ENCODE results near the gene PATL1. TPM values are rescaled to one million over a fixed set of nuclear protein-coding genes. Genes with fewer than 3 reads are reported as not detected.
A peak's percentile ranks its signal among the peaks of the same experiment; 100 is the strongest.
"Not testable (repeated sequence)": the region's sequence is repeated elsewhere in the genome, so short reads cannot be mapped to it uniquely, and the experiment has no call there.

Gene PATL1
- total RNA-seq, 1 donor from 2014 or later = 71.2 TPM

DNA sequence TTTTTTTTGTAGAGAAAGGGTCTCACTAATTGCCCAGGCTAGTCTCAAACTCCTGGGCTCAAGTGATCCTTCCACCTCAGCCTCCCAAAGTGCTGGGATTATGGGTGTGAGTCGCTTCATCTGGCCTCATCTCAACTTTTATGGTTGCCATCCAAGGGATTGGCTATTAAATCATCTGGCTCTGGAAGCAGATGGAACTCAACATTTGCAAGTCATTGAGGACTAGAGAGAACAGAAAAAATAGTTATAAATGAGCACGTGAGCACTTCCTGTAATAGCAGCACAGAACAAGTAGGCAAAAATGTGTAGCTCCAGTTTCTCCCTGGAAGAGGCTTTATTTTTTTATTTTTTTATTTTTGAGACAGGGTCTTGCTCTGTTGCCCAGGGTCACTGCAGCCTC, 22.3 kb upstream of the PATL1 start:
- peaks cover 18% of the 10 kb centered on the region for H3K27me3 Mint-ChIP-seq (ENCODE audit: low read depth)
- no peak overlapping the region for H3K27ac Mint-ChIP-seq
- no peak for DNase-seq (ENCODE audit: low spot score)
- H3K36me3 Mint-ChIP-seq (ENCODE audit: low read depth) = no peaks in the 10 kb centered on the region
- intact Hi-C loops (cut with micrococcal nuclease) = no loop called here
- H3K4me1 Mint-ChIP-seq (ENCODE audit: low read depth) = no peaks in the 10 kb centered on the region
- H3K9me3 Mint-ChIP-seq = peaks cover 14% of the 10 kb centered on the region
- H3K4me3 Mint-ChIP-seq (ENCODE audit: low read depth) = no peak overlapping the region

DNA sequence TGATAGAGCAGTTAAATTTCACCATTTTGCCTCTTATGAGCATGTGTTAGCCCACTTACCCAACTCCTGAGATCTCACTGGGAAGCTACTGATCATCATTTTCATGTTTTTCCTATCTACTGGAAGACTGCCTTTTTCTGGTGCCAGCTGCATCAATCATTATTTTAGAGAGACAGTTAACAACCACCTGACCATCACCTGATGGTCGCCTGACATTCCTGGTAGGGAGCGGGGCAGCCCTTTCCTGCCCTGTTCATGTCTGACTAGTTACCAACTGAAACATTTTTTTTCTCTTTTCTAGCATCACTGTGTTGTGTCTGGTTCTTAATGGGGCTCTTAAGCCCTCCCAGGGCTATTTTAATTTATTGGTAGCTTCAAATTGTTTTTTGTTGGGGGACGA, 20.2 kb upstream of the PATL1 start:
- Mint-ChIP-seq H3K4me3 (ENCODE audit: low read depth) (no peak overlapping the region), H3K27ac (no peak overlapping the region), H3K9me3 (peaks cover 14% of the 10 kb centered on the region), H3K36me3 (ENCODE audit: low read depth) (no peaks in the 10 kb centered on the region), H3K4me1 (ENCODE audit: low read depth) (no peaks in the 10 kb centered on the region), H3K27me3 (ENCODE audit: low read depth) (peaks cover 20% of the 10 kb centered on the region)
- DNase-seq (ENCODE audit: low spot score) = no peak
- intact Hi-C loops (cut with micrococcal nuclease) = no loop called here

DNA sequence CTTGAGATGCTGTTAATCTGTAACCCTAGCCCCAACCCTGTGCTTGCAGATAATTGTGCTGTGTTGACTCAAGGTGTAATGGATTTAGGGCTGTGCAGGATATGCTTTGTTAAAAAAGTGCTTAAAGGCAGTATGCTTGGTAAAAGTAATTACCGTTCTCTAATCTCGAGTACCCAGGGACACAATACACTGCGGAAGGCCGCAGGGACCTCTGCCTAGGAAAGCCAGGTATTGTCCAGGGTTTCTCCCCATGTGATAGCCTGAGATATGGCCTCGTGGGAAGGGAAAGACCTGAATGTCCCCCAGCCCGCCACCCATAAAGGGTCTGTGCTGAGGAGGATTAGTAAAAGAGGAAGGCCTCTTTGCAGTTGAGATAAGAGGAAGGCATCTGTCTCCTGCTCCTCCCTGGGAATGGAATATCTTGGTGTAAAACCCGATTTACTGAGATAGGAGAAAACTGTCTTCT, 12.5 kb upstream of the PATL1 start:
- H3K4me3 Mint-ChIP-seq (ENCODE audit: low read depth); H3K9me3 Mint-ChIP-seq; intact Hi-C loops (cut with micrococcal nuclease); DNase-seq (ENCODE audit: low spot score); H3K36me3 Mint-ChIP-seq (ENCODE audit: low read depth); H3K4me1 Mint-ChIP-seq (ENCODE audit: low read depth); H3K27ac Mint-ChIP-seq: not testable (repeated sequence)
- peaks cover 16% of the 10 kb centered on the region for H3K27me3 Mint-ChIP-seq (ENCODE audit: low read depth)

DNA sequence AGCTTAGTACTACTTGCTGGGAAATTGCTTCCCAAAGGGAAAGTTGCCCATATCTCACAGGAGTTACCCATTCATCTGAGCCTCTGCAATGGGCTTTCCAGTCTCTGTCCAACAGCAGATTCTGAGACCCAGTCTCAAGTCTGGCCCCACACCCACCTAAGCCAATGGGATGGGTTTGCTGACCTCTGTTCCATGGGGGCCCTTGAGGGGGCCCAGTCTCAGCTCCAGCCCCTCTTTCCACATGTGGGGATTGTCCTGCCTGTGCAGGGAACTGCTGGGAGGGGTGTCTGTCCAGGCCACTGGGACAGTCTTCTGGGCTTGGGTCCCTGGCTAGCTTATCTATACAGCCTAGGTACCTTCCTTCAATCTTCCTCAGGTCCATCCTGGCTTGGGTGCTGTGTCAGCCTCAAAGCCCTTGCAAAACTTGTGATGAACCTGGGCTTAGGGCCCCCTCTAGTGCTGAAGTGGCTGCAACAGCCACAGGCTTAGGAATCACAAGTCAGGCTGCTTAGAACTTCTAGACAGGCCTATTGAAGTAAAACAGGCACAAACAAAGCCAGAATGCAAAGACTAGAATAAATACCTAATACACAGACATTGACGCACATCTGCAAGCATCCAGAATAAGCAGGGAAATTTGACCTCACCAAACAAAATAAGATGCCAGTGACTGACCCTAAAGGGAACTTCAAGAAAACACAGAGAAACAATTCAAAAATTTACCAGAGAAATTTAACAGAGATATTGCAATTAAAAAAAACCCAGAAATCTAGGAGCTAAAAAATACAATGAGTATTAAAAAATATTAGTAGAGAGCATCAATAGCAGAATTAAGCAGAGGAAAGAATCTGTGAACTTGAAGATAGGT, 11.7 kb upstream of the PATL1 start:
- intact Hi-C loops (cut with micrococcal nuclease) = loop anchor here (1.0 kb wide), 1 partner anchor 143 kb away; no protein-coding TSS in a partner anchor
- H3K4me1 Mint-ChIP-seq (ENCODE audit: low read depth) = peaks cover 2% of the 10 kb centered on the region
- no peaks in the 10 kb centered on the region for H3K36me3 Mint-ChIP-seq (ENCODE audit: low read depth)
- peak; percentile 40 for DNase-seq (ENCODE audit: low spot score)
- H3K27me3 Mint-ChIP-seq (ENCODE audit: low read depth) = peaks cover 12% of the 10 kb centered on the region
- no peak overlapping the region for H3K27ac Mint-ChIP-seq
- no peak overlapping the region for H3K4me3 Mint-ChIP-seq (ENCODE audit: low read depth)
- no peaks in the 10 kb centered on the region for H3K9me3 Mint-ChIP-seq

DNA sequence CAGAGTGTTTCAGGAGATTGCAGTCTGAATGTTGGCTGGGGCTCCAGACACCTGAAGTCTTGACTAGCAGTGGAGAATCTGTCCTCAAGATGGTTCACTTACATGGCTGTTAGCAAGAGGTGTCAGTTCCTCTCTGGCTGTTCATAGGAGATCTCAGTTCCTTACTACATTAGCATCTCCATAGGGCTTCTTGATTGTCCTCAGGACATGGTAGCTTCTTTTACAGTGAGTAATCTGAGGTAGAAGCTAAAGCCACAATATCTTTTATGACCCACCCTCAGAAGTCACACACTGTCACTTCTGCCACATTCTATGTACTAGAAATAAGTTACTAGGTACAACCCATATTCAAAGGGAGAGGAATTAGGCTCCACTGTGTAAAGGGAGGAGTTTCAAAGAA, 10.5 kb upstream of the PATL1 start:
- intact Hi-C loops (cut with micrococcal nuclease) = no loop called here
- Mint-ChIP-seq H3K27ac (no peak overlapping the region), H3K4me1 (ENCODE audit: low read depth) (peaks cover 4% of the 10 kb centered on the region), H3K4me3 (ENCODE audit: low read depth) (no peak overlapping the region), H3K27me3 (ENCODE audit: low read depth) (peaks cover 9% of the 10 kb centered on the region), H3K9me3 (no peaks in the 10 kb centered on the region), H3K36me3 (ENCODE audit: low read depth) (no peaks in the 10 kb centered on the region)
- no peak for DNase-seq (ENCODE audit: low spot score)

DNA sequence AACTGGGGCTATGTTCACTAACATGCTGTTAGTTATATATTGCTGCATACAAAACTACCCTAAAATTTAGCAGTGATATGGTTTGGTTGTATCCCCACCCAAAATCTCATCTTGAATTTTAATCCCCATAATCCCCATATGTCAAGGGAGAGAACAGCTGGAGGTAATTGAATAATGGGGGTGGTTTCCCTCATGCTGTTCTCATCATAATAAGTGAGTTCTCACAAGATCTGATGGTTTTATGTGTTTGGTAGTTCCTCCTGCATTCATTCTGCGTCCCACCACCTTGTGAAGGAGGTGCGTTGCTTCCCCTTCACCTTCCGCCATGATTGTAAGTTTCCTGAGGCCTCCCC, 10.0 kb upstream of the PATL1 start:
- H3K27ac Mint-ChIP-seq = no peak overlapping the region
- intact Hi-C loops (cut with micrococcal nuclease) = no loop called here
- peaks cover 6% of the 10 kb centered on the region for H3K27me3 Mint-ChIP-seq (ENCODE audit: low read depth)

DNA sequence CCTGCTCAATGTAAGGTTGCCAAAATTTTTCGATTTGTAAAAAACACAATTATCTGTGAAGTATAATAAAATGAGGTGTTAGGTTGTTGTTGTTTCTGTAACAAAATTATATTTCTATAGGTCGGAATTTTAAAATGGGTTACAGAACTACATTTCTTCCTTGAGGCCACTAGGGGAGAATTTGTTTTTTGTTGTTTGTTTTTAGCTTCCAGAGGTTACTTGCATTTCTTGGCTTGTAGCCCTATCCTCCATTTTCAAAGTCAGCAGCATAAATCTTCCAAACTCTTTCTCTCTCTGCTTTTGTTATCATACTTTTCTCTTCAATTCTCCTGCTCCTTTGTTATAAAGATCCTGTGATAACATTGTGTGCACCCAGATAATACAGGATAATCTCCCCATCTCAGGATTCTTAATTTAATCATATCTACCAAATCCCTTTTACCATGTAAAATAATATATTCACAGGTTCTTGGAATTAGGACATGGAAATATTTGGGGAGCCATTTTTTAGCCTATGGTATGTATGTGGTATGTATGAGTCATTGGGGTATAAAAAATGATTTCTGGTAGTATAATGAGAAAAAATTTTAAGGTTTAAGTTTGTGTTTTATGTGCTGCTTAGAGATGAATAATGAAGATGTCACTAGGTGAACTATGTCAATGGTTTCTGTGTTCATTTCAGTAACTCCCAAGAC, 9.4 kb upstream of the PATL1 start:
- H3K4me1 Mint-ChIP-seq (ENCODE audit: low read depth) = peaks cover 4% of the 10 kb centered on the region
- no peak for DNase-seq (ENCODE audit: low spot score)
- no peak overlapping the region for H3K27ac Mint-ChIP-seq
- H3K36me3 Mint-ChIP-seq (ENCODE audit: low read depth) = no peaks in the 10 kb centered on the region
- H3K27me3 Mint-ChIP-seq (ENCODE audit: low read depth) = peaks cover 3% of the 10 kb centered on the region
- no peaks in the 10 kb centered on the region for H3K9me3 Mint-ChIP-seq
- intact Hi-C loops (cut with micrococcal nuclease) = no loop called here
- H3K4me3 Mint-ChIP-seq (ENCODE audit: low read depth) = no peak overlapping the region

More for the DNA sequence above, 10.0 kb upstream of the PATL1 start:
- no peaks in the 10 kb centered on the region for H3K36me3 Mint-ChIP-seq (ENCODE audit: low read depth)
- DNase-seq (ENCODE audit: low spot score) = no peak
- H3K4me3 Mint-ChIP-seq (ENCODE audit: low read depth) = no peak overlapping the region
- H3K4me1 Mint-ChIP-seq (ENCODE audit: low read depth) = peaks cover 4% of the 10 kb centered on the region
- no peaks in the 10 kb centered on the region for H3K9me3 Mint-ChIP-seq

DNA sequence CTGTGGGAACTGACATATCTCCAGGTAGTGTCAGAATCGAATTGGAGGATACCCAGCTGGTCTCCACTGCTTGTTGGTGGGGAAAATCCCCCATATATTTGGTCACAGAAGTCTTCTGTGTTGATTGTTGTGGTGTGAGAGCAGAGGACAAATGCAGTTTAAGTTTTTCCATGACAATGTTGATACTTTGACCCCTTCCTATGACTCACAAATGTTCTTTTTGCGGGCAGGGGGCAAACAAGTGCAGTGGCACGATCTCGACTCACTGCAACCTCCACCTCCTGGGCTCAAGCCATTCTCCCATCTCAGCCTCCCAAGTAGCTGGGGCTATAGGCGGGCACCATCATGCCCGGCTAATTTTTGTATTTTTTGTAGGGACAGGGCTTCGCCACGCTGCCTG, 7.4 kb upstream of the PATL1 start:
- intact Hi-C loops (cut with micrococcal nuclease) = no loop called here
- H3K4me3 Mint-ChIP-seq (ENCODE audit: low read depth) = no peak overlapping the region
- peaks cover 6% of the 10 kb centered on the region for H3K4me1 Mint-ChIP-seq (ENCODE audit: low read depth)
- no peaks in the 10 kb centered on the region for H3K36me3 Mint-ChIP-seq (ENCODE audit: low read depth)
- no peaks in the 10 kb centered on the region for H3K27me3 Mint-ChIP-seq (ENCODE audit: low read depth)
- no peak overlapping the region for H3K27ac Mint-ChIP-seq
- DNase-seq (ENCODE audit: low spot score) = no peak
- H3K9me3 Mint-ChIP-seq = no peaks in the 10 kb centered on the region

DNA sequence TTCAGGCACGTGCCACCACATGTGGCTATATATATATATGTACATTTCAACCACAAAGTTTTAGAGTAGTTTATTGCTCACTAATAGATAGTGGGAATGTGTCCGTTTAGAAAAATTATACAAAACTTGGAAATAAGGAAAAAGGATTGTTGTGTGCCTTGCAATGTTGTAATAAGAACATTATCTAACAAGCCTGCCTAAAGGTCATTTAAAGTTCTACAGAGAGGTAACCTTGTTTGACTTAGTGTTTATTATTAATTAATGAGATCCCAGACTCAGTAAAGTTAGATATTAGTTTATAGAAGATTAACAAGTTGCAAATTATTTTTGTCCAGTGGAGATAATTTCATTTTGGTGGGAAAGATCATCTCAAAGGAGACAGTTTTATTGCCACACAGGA, 5.5 kb upstream of the PATL1 start:
- Mint-ChIP-seq H3K36me3 (ENCODE audit: low read depth) (no peaks in the 10 kb centered on the region), H3K27ac (no peak overlapping the region), H3K4me1 (ENCODE audit: low read depth) (peaks cover 13% of the 10 kb centered on the region), H3K9me3 (no peaks in the 10 kb centered on the region), H3K4me3 (ENCODE audit: low read depth) (no peak overlapping the region), H3K27me3 (ENCODE audit: low read depth) (no peaks in the 10 kb centered on the region)
- intact Hi-C loops (cut with micrococcal nuclease) = no loop called here
- DNase-seq (ENCODE audit: low spot score) = no peak

DNA sequence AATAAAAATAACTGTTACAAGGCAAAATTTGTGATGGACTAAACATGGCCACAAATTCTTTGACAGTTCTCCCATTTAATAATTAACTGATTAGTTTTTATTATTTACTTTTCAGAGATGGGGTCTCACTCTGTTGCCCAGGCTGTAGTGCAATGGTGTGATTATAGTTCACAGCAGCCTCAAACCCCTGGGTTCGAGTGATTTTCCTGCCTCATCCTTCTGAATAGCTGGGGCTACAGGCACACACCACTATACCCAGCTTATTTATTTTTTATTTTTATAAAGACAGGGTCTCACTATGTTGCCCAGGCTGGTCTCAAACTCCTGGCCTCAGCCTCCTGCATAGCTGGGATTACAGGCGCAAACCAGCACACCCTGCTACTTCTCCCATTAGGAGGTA, 4.5 kb upstream of the PATL1 start:
- no peaks in the 10 kb centered on the region for H3K36me3 Mint-ChIP-seq (ENCODE audit: low read depth)
- intact Hi-C loops (cut with micrococcal nuclease) = no loop called here
- no peak overlapping the region for H3K4me3 Mint-ChIP-seq (ENCODE audit: low read depth)
- no peaks in the 10 kb centered on the region for H3K27me3 Mint-ChIP-seq (ENCODE audit: low read depth)
- no peaks in the 10 kb centered on the region for H3K9me3 Mint-ChIP-seq
- DNase-seq (ENCODE audit: low spot score) = no peak
- no peak overlapping the region for H3K27ac Mint-ChIP-seq
- H3K4me1 Mint-ChIP-seq (ENCODE audit: low read depth) = peaks cover 16% of the 10 kb centered on the region

DNA sequence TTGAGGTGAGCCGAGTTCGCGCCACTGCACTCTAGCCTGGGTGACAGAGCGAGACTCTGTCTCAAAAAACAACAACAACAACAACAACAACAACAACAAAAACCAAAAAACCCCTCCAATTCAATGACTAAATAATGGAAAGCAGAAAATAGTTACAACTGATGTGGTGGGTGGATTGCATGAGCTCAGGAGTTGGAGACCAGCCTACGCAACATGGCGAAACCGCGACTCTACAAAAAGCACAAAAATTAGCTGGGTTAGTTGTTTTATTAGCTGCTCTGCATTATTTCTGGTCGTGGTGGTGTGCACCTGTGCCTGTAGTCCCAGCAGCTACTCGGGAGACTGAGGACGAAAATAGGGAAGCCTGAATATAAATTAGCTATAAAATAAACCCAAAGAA, 2.6 kb upstream of the PATL1 start:
- DNase-seq (ENCODE audit: low spot score) = no peak
- no peak overlapping the region for H3K4me3 Mint-ChIP-seq (ENCODE audit: low read depth)
- no peaks in the 10 kb centered on the region for H3K9me3 Mint-ChIP-seq
- H3K36me3 Mint-ChIP-seq (ENCODE audit: low read depth) = peaks cover 17% of the 10 kb centered on the region
- peaks cover 33% of the 10 kb centered on the region for H3K4me1 Mint-ChIP-seq (ENCODE audit: low read depth)
- H3K27ac Mint-ChIP-seq = no peak overlapping the region
- H3K27me3 Mint-ChIP-seq (ENCODE audit: low read depth) = no peaks in the 10 kb centered on the region
- intact Hi-C loops (cut with micrococcal nuclease) = no loop called here

DNA sequence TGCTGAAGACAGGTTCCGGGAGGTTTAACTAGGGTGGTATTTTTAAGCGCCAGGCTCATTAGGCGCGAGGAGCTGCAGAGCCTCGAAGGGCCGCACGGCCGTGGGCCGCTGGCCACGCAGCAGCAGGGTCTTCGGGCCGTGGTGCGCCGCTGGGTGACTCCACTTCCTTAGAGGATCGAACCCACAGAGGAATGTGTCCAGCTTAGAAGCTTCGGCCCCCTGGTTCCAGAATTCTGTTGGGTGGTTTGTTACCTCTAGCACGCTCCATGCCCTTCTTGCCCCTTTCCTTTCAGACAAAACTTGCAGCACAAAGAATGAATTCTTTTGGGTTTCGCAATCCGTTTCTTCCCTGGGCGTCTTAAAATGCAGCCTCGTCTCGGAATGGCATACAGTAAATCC, 773 bp upstream of the PATL1 start:
- intact Hi-C loops (cut with micrococcal nuclease) = loop anchor here (1.0 to 2.0 kb wide), 6 partner anchors 53 to 1091 kb away; partner anchors contain the start of genes MRPL16, STX3 and ZFP91

More for the DNA sequence above, 773 bp upstream of the PATL1 start:
- peak overlapping the region; percentile 98 for H3K27ac Mint-ChIP-seq
- DNase-seq (ENCODE audit: low spot score) = no peak
- H3K4me1 Mint-ChIP-seq (ENCODE audit: low read depth) = peaks cover 34% of the 10 kb centered on the region
- peaks cover 33% of the 10 kb centered on the region for H3K36me3 Mint-ChIP-seq (ENCODE audit: low read depth)
- H3K27me3 Mint-ChIP-seq (ENCODE audit: low read depth) = no peaks in the 10 kb centered on the region
- peak overlapping the region; percentile 97 for H3K4me3 Mint-ChIP-seq (ENCODE audit: low read depth)
- H3K9me3 Mint-ChIP-seq = no peaks in the 10 kb centered on the region
